ENCODE results near the gene STXBP4.

- TF ChIP-seq CTCF (IDR thresholded peaks at IDR 0.05) (no peak), ZFX (IDR thresholded peaks at IDR 0.05; ENCODE audit: borderline replicate concordance) (no peak)
Measured at GRCh38 chr17:55081559-55081958, 113.0 kb downstream of the STXBP4 start.
